GM12878 (cell line): ENCODE results near the gene RAB28.

Source experiments
- BACH1 ChIP-seq: fragments of 450-650 bp; IDR thresholded peaks from 2 replicates; pipeline ENCODE4 v1.6.1; 2017; ENCODE audit warnings: mild to moderate bottlenecking, borderline replicate concordance
- MYC ChIP-seq: IDR thresholded peaks from 2 replicates; pipeline ENCODE4 v1.6.1; 2011; ENCODE audit warnings: mild to moderate bottlenecking, low read length, moderate library complexity, inconsistent platforms; ENCODE audit not compliant: insufficient read depth, insufficient replicate concordance, insufficient read length, severe bottlenecking
- TF ChIP-seq, protein P1 (sequence below), 3 experiments: IDR thresholded peaks in 2 of 3; conservative IDR thresholded peaks in 1 of 3; 2 replicates each; pipeline ENCODE4 v1.5.1; 2011; ENCODE audit warnings: low read depth in 3 of 3, low read length in 3 of 3, mild to moderate bottlenecking in 3 of 3, control low read depth in 2 of 3, moderate library complexity in 2 of 3, inconsistent platforms in 1 of 3, mixed read lengths in 1 of 3; ENCODE audit not compliant: control insufficient read depth in 2 of 3, insufficient read depth in 1 of 3; ENCODE audit errors: extremely low read depth in 1 of 3

DNA sequence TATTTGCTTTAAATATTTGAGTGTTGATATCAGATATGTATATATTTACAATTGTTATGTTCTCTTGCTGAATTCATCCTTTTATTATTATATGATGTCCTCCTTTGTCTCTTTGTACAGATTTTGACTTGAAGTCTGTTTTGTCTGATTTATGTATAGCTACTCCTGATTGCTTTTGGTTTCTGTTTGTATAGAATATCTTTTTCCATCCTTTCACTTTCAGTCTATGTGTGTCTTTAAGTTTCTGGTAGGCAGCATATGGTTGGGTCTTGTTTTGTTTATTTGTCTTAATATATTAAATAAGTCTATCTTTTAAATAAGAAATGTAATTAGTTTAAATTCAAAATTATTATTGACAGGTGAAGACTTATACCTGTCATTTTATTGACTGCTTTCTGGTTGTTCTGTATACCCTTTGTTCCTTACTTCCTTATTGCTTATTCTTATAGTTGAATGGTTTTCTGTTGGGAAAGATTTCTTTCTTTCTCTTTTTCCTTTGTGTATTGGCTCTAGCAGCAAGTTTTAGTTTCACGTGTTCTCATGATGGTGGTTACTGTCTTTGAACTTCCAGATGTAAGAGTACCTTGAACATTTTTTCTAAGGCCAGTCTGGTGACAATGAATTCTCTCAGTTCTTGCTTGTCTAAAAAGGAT, 31.1 kb downstream of the RAB28 start:
- no peak for TF ChIP-seq BACH1
- TF ChIP-seq, protein P1, sequence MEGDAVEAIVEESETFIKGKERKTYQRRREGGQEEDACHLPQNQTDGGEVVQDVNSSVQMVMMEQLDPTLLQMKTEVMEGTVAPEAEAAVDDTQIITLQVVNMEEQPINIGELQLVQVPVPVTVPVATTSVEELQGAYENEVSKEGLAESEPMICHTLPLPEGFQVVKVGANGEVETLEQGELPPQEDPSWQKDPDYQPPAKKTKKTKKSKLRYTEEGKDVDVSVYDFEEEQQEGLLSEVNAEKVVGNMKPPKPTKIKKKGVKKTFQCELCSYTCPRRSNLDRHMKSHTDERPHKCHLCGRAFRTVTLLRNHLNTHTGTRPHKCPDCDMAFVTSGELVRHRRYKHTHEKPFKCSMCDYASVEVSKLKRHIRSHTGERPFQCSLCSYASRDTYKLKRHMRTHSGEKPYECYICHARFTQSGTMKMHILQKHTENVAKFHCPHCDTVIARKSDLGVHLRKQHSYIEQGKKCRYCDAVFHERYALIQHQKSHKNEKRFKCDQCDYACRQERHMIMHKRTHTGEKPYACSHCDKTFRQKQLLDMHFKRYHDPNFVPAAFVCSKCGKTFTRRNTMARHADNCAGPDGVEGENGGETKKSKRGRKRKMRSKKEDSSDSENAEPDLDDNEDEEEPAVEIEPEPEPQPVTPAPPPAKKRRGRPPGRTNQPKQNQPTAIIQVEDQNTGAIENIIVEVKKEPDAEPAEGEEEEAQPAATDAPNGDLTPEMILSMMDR (IDR thresholded peaks at IDR 0.05 in 2 of 3, conservative IDR thresholded peaks at IDR 0.05 in 1 of 3; ENCODE audit: control insufficient read depth in 2 of 3, extremely low read depth in 1 of 3, insufficient read depth in 1 of 3, low read depth in 3 of 3, low read length in 3 of 3), result no peak
- TF ChIP-seq MYC, result no peak
